ENCODE data around the gene CELF4.

- TF ChIP-seq CTCF (IDR thresholded peaks at IDR 0.05) (no peak), POLR2A (IDR thresholded peaks at IDR 0.05) (no peak)
Observed at GRCh38 chr18:37282386-37283037, 283.1 kb downstream of the CELF4 start.

Measured in breast epithelium (tissue), 3 donors.